Caco-2 (cell line): ENCODE results near the gene PI4KA. TPM values are rescaled to one million over a fixed set of nuclear protein-coding genes. Genes with fewer than 3 reads are reported as not detected.
"Not testable (repeated sequence)": the region's sequence is repeated elsewhere in the genome, so short reads cannot be mapped to it uniquely, and the experiment has no call there.

Experiments
- BruUV-seq: library from RNA; stranded (reverse); fragments of 400-500 nt; replicated peaks from 2 replicates; lab custom pipeline; 2021; lab: Mats Ljungman, UMichigan
- CTCF ChIA-PET: fragments of 300-600 bp; sonication (Branson Sonifier 250); formaldehyde crosslinking; loops from one replicate; lab custom pipeline; 2022; ENCODE audit warnings: antibody characterized with exemption; lab: Charles Lee
- POLR2A ChIA-PET: fragments of 300-600 bp; sonication (Branson Sonifier 250); formaldehyde crosslinking; loops from one replicate; lab custom pipeline; 2022; ENCODE audit warnings: antibody characterized with exemption; lab: Charles Lee
- DNase-seq, 2 experiments: peaks; one replicate each; pipeline versions ENCODE4 v3.0.0 to v3.0.0-alpha.2; 2020 to 2022
- H3K27me3 ChIP-seq: replicated peaks from 2 replicates; pipeline ENCODE4 v1.6.0; 2011; ENCODE audit warnings: low read length; ENCODE audit not compliant: control insufficient read depth, insufficient read depth
- H3K36me3 ChIP-seq: 2 replicates; pipeline ENCODE4 v1.5.1; 2011; ENCODE audit warnings: low read length; ENCODE audit not compliant: control insufficient read depth, insufficient read depth
- H3K4me1 ChIP-seq: fragments of 250-450 bp; sonication (Bioruptor Pico); 2 replicates; pipeline ENCODE4 v1.5.1; 2020; ENCODE audit warnings: mild to moderate bottlenecking
- H3K4me3 ChIP-seq: 2 replicates; pipeline ENCODE4 v1.5.1; 2011; ENCODE audit warnings: low read depth, mild to moderate bottlenecking, control low read depth, low read length
- H3K9me3 ChIP-seq: fragments of 250-450 bp; sonication (Bioruptor Pico); 2 replicates; pipeline ENCODE4 v1.5.1; 2020; ENCODE audit warnings: mild to moderate bottlenecking, moderate library complexity
- H3K27ac Mint-ChIP-seq: one replicate; pipeline ENCODE4 v1.8.0; 2022; ENCODE audit warnings: mixed read lengths; ENCODE audit not compliant: unreplicated experiment
- H3K27me3 Mint-ChIP-seq: one replicate; pipeline ENCODE4 v1.8.0; 2022; ENCODE audit warnings: mixed read lengths; ENCODE audit not compliant: insufficient read depth, unreplicated experiment
- H3K36me3 Mint-ChIP-seq: one replicate; pipeline ENCODE4 v1.8.0; 2022; ENCODE audit warnings: mild to moderate bottlenecking, mixed read lengths; ENCODE audit not compliant: insufficient read depth, unreplicated experiment
- H3K4me1 Mint-ChIP-seq: one replicate; pipeline ENCODE4 v1.8.0; 2022; ENCODE audit warnings: low read depth, mixed read lengths; ENCODE audit not compliant: unreplicated experiment
- H3K4me3 Mint-ChIP-seq: one replicate; pipeline ENCODE4 v1.8.0; 2022; ENCODE audit warnings: mild to moderate bottlenecking, moderate library complexity, mixed read lengths; ENCODE audit not compliant: unreplicated experiment
- H3K9me3 Mint-ChIP-seq: one replicate; pipeline ENCODE4 v1.8.0; 2022; ENCODE audit warnings: mixed read lengths; ENCODE audit not compliant: unreplicated experiment
- CTCF ChIP-seq, 2 experiments: fragments of 200-600 bp in 1 of 2; IDR thresholded peaks; 1 replicate in 1 of 2; 2 replicates in 1 of 2; pipeline versions ENCODE4 v1.5.1 to v1.8.0; 2011 to 2022; ENCODE audit warnings: antibody characterized with exemption in 1 of 2, control low read depth in 1 of 2, inconsistent platforms in 1 of 2, low read depth in 1 of 2, low read length in 1 of 2, mild to moderate bottlenecking in 1 of 2, moderate library complexity in 1 of 2; ENCODE audit not compliant: insufficient read depth in 1 of 2, severe bottlenecking in 1 of 2, unreplicated experiment in 1 of 2
- intact Hi-C: fragments of 100-400 bp; cut with micrococcal nuclease; formaldehyde crosslinking; loops from one replicate; pipeline ENCODE4 v1.10.0; 2022; ENCODE audit not compliant: unreplicated experiment
- total RNA-seq: library from RNA; stranded (reverse); gene quantifications from 2 replicates; pipeline ENCODE4 v1.2.3, GENCODE V29; 2022

PI4KA gene
- total RNA-seq, 1 experiment from 2014 or later, result 66.9 TPM

- Histone ChIP-seq H3K9me3 (no peaks in the 10 kb centered on the region), H3K27me3 (no peaks in the 10 kb centered on the region), H3K4me3 (no peak overlapping the region), H3K36me3 (no peaks in the 10 kb centered on the region), H3K4me1 (no peaks in the 10 kb centered on the region)
- TF ChIP-seq CTCF (IDR thresholded peaks at IDR 0.05; ENCODE audit: insufficient read depth in 1 of 2, low read depth in 1 of 2, low read length in 1 of 2, severe bottlenecking in 1 of 2, unreplicated experiment in 1 of 2), result no peak
- ChIA-PET CTCF (no interaction called here), POLR2A (no interaction called here)
- no peaks in the 10 kb centered on the region for H3K9me3 Mint-ChIP-seq
- no peak for DNase-seq
- H3K4me1 Mint-ChIP-seq, result no peaks in the 10 kb centered on the region
- no peak overlapping the region for H3K4me3 Mint-ChIP-seq
- H3K36me3 Mint-ChIP-seq, result no peaks in the 10 kb centered on the region
- intact Hi-C loops, result no loop called here
- H3K27ac Mint-ChIP-seq, result no peak overlapping the region
- no TSS peak for BruUV-seq
- peaks cover 3% of the 10 kb centered on the region for H3K27me3 Mint-ChIP-seq
Observed at GRCh38 chr22:20903093-20903492, 44.5 kb upstream of the PI4KA start.

GRCh38 chr22:20901093-20902033 is 42.8 kb upstream of the PI4KA start:
- POLR2A ChIA-PET, H3K27ac Mint-ChIP-seq, H3K4me1 ChIP-seq, H3K4me3 Mint-ChIP-seq, BruUV-seq, H3K36me3 Mint-ChIP-seq, H3K4me1 Mint-ChIP-seq, H3K4me3 ChIP-seq, H3K27me3 Mint-ChIP-seq, H3K36me3 ChIP-seq, H3K9me3 Mint-ChIP-seq, H3K27me3 ChIP-seq, H3K9me3 ChIP-seq, DNase-seq, intact Hi-C loops: not testable (repeated sequence)
- CTCF ChIA-PET, result interaction anchor here (0.5 kb wide), 1 partner anchor 163 kb away, joined by 3 read pairs; no protein-coding TSS in a partner anchor

GRCh38 chr22:20899827-20900423 is 41.3 kb upstream of the PI4KA start:
- H3K4me3 Mint-ChIP-seq, result no peak overlapping the region
- POLR2A ChIA-PET, result no interaction called here
- no peak overlapping the region for H3K27ac Mint-ChIP-seq
- CTCF ChIA-PET, result interaction anchor here (0.6 to 1.7 kb wide), 2 partner anchors 14 to 18 kb away, joined by 3 to 6 read pairs; partner anchors contain the start of gene CRKL
- DNase-seq, result no peak
- TF ChIP-seq CTCF (IDR thresholded peaks at IDR 0.05; ENCODE audit: insufficient read depth in 1 of 2, low read depth in 1 of 2, low read length in 1 of 2, severe bottlenecking in 1 of 2, unreplicated experiment in 1 of 2), result no peak
- H3K4me1 Mint-ChIP-seq, result no peaks in the 10 kb centered on the region
- no peaks in the 10 kb centered on the region for H3K4me1 ChIP-seq
- no peaks in the 10 kb centered on the region for H3K9me3 Mint-ChIP-seq
- intact Hi-C loops, result no loop called here
- no peak overlapping the region for H3K4me3 ChIP-seq
- H3K36me3 Mint-ChIP-seq, result no peaks in the 10 kb centered on the region
- H3K27me3 Mint-ChIP-seq, result no peaks in the 10 kb centered on the region
- H3K36me3 ChIP-seq, result no peaks in the 10 kb centered on the region
- H3K9me3 ChIP-seq, result no peaks in the 10 kb centered on the region
- no peaks in the 10 kb centered on the region for H3K27me3 ChIP-seq
- BruUV-seq, result no TSS peak

GRCh38 chr22:20897737-20898136 is 39.1 kb upstream of the PI4KA start:
- H3K27ac Mint-ChIP-seq, H3K27me3 ChIP-seq, H3K4me3 Mint-ChIP-seq, DNase-seq, H3K9me3 ChIP-seq, POLR2A ChIA-PET, H3K36me3 ChIP-seq, H3K4me1 ChIP-seq, H3K4me3 ChIP-seq, H3K36me3 Mint-ChIP-seq, H3K9me3 Mint-ChIP-seq, H3K27me3 Mint-ChIP-seq, H3K4me1 Mint-ChIP-seq, BruUV-seq, intact Hi-C loops: not testable (repeated sequence)
- CTCF ChIA-PET, result interaction anchor here (0.5 to 0.6 kb wide), 3 partner anchors 12 to 696 kb away, joined by 3 to 5 read pairs (median 4); no protein-coding TSS in a partner anchor
